Memory B cell (primary cell): ENCODE data around the gene C17orf107.
"Not testable (repeated sequence)": the region's sequence is repeated elsewhere in the genome, so short reads cannot be mapped to it uniquely, and the experiment has no call there.

Experiments
- ATAC-seq: fragments of 150-1000 bp; cut with Tn5 transposase; 2 replicates; pipeline ENCODE4 v1.10.0; 2021; ENCODE audit warnings: low read depth, mild to moderate bottlenecking, moderate library complexity
- DNase-seq, 2 donors: peaks; one replicate each; pipeline ENCODE4 v3.0.0; 2022; ENCODE audit warnings: low spot score in 2 of 2
- H3K27ac Mint-ChIP-seq: one replicate; pipeline ENCODE4 v1.8.0; 2022; ENCODE audit warnings: mild to moderate bottlenecking, moderate library complexity, mixed read lengths
- H3K27me3 Mint-ChIP-seq: one replicate; pipeline ENCODE4 v1.8.0; 2022; ENCODE audit warnings: mixed read lengths
- H3K36me3 Mint-ChIP-seq: one replicate; pipeline ENCODE4 v1.8.0; 2022; ENCODE audit warnings: mild to moderate bottlenecking, mixed read lengths
- H3K4me1 Mint-ChIP-seq: one replicate; pipeline ENCODE4 v1.8.0; 2022; ENCODE audit warnings: mixed read lengths
- H3K4me3 Mint-ChIP-seq: one replicate; pipeline ENCODE4 v1.8.0; 2022; ENCODE audit warnings: mild to moderate bottlenecking, moderate library complexity, mixed read lengths
- H3K9me3 Mint-ChIP-seq: one replicate; pipeline ENCODE4 v1.8.0; 2022; ENCODE audit warnings: mixed read lengths

C17orf107 gene

GRCh38 chr17:4921320-4921719 is 22.0 kb downstream of the C17orf107 start:
- DNase-seq (no peak), ATAC-seq (no peak)
- Mint-ChIP-seq H3K9me3 (no peaks in the 10 kb centered on the region), H3K4me1 (no peaks in the 10 kb centered on the region), H3K27ac (no peak overlapping the region), H3K27me3 (no peaks in the 10 kb centered on the region), H3K4me3 (no peak overlapping the region), H3K36me3 (no peaks in the 10 kb centered on the region)

GRCh38 chr17:4926577-4927335 is 27.4 kb downstream of the C17orf107 start:
- H3K4me3 Mint-ChIP-seq, H3K36me3 Mint-ChIP-seq, ATAC-seq, H3K9me3 Mint-ChIP-seq, H3K27me3 Mint-ChIP-seq, H3K4me1 Mint-ChIP-seq, H3K27ac Mint-ChIP-seq, DNase-seq: not testable (repeated sequence)

- Mint-ChIP-seq H3K27ac (no peak overlapping the region), H3K9me3 (no peaks in the 10 kb centered on the region), H3K4me3 (no peak overlapping the region), H3K36me3 (peaks cover 5% of the 10 kb centered on the region), H3K27me3 (no peaks in the 10 kb centered on the region), H3K4me1 (peaks cover 9% of the 10 kb centered on the region)
- no peak for ATAC-seq
- DNase-seq, result no peak
Observed at GRCh38 chr17:4928881-4929280, 29.5 kb downstream of the C17orf107 start.

GRCh38 chr17:4931963-4932362 is 32.6 kb downstream of the C17orf107 start, which contains the start of gene GP1BA:
Gene GP1BA, plus strand, starts transcription at chr17:4932277. Its CDS starts 328 bp downstream, at chr17:4932605.
- H3K9me3 Mint-ChIP-seq, result no peaks in the 10 kb centered on the region
- peak; percentile 38 for ATAC-seq
- H3K27ac Mint-ChIP-seq, result no peak within 1 kb of the TSS
- no peak for DNase-seq
- H3K27me3 Mint-ChIP-seq, result no peaks in the 10 kb centered on the region
- H3K36me3 Mint-ChIP-seq, result peaks cover 5% of the 10 kb centered on the region
- no peak within 1 kb of the TSS for H3K4me3 Mint-ChIP-seq
- H3K4me1 Mint-ChIP-seq, result peaks cover 21% of the 10 kb centered on the region

GRCh38 chr17:4932756-4933155 is 33.4 kb downstream of the C17orf107 start:
- no peak overlapping the region for H3K27ac Mint-ChIP-seq
- no peak for ATAC-seq
- DNase-seq, result no peak
- peaks cover 5% of the 10 kb centered on the region for H3K36me3 Mint-ChIP-seq
- no peaks in the 10 kb centered on the region for H3K27me3 Mint-ChIP-seq
- no peaks in the 10 kb centered on the region for H3K9me3 Mint-ChIP-seq
- peaks cover 21% of the 10 kb centered on the region for H3K4me1 Mint-ChIP-seq
- H3K4me3 Mint-ChIP-seq, result no peak overlapping the region

- DNase-seq, result no peak
- Mint-ChIP-seq H3K27ac (no peak overlapping the region), H3K4me1 (peaks cover 25% of the 10 kb centered on the region), H3K4me3 (no peak overlapping the region), H3K27me3 (no peaks in the 10 kb centered on the region), H3K36me3 (peaks cover 7% of the 10 kb centered on the region), H3K9me3 (no peaks in the 10 kb centered on the region)
- no peak for ATAC-seq
Observed at GRCh38 chr17:4933646-4934045, 34.3 kb downstream of the C17orf107 start.

GRCh38 chr17:4934173-4934979 is 35.0 kb downstream of the C17orf107 start:
- Mint-ChIP-seq H3K4me3 (no peak overlapping the region), H3K9me3 (no peaks in the 10 kb centered on the region), H3K36me3 (peaks cover 7% of the 10 kb centered on the region), H3K27ac (no peak overlapping the region), H3K4me1 (peaks cover 30% of the 10 kb centered on the region), H3K27me3 (no peaks in the 10 kb centered on the region)
- no peak for ATAC-seq
- no peak for DNase-seq

GRCh38 chr17:4935650-4936049 is 36.3 kb downstream of the C17orf107 start:
- Mint-ChIP-seq H3K36me3 (peaks cover 5% of the 10 kb centered on the region), H3K9me3 (no peaks in the 10 kb centered on the region), H3K27ac (no peak overlapping the region), H3K4me3 (no peak overlapping the region), H3K27me3 (no peaks in the 10 kb centered on the region), H3K4me1 (peaks cover 34% of the 10 kb centered on the region)
- no peak for ATAC-seq
- no peak for DNase-seq

GRCh38 chr17:4936436-4936835 is 37.1 kb downstream of the C17orf107 start:
- ATAC-seq (no peak), DNase-seq (no peak)
- Mint-ChIP-seq H3K4me3 (no peak overlapping the region), H3K4me1 (peaks cover 37% of the 10 kb centered on the region), H3K9me3 (no peaks in the 10 kb centered on the region), H3K36me3 (peaks cover 2% of the 10 kb centered on the region), H3K27ac (no peak overlapping the region), H3K27me3 (no peaks in the 10 kb centered on the region)

GRCh38 chr17:4937553-4937952 is 38.2 kb downstream of the C17orf107 start:
- Mint-ChIP-seq H3K36me3 (peaks cover 10% of the 10 kb centered on the region), H3K27me3 (no peaks in the 10 kb centered on the region), H3K4me1 (peaks cover 44% of the 10 kb centered on the region), H3K4me3 (no peak overlapping the region), H3K27ac (no peak overlapping the region), H3K9me3 (no peaks in the 10 kb centered on the region)
- DNase-seq (no peak), ATAC-seq (no peak)

GRCh38 chr17:4938069-4938491 is 38.7 kb downstream of the C17orf107 start:
- peak overlapping the region; percentile 90 for H3K4me3 Mint-ChIP-seq
- DNase-seq, result no peak
- no peak overlapping the region for H3K27ac Mint-ChIP-seq
- H3K27me3 Mint-ChIP-seq, result no peaks in the 10 kb centered on the region
- no peak for ATAC-seq
- H3K4me1 Mint-ChIP-seq, result peaks cover 47% of the 10 kb centered on the region
- H3K9me3 Mint-ChIP-seq, result no peaks in the 10 kb centered on the region
- peaks cover 10% of the 10 kb centered on the region for H3K36me3 Mint-ChIP-seq

- DNase-seq (no peak), ATAC-seq (no peak)
- H3K27me3 Mint-ChIP-seq, result no peaks in the 10 kb centered on the region
- peak overlapping the region; percentile 92 for H3K27ac Mint-ChIP-seq
- H3K4me1 Mint-ChIP-seq, result peaks cover 52% of the 10 kb centered on the region
- no peaks in the 10 kb centered on the region for H3K9me3 Mint-ChIP-seq
- H3K36me3 Mint-ChIP-seq, result peaks cover 10% of the 10 kb centered on the region
- peak overlapping the region; percentile 90 for H3K4me3 Mint-ChIP-seq
Observed at GRCh38 chr17:4938688-4939545, 39.6 kb downstream of the C17orf107 start.

GRCh38 chr17:4939546-4939795 is 40.1 kb downstream of the C17orf107 start:
- Mint-ChIP-seq H3K36me3 (peaks cover 14% of the 10 kb centered on the region), H3K27ac (peak overlapping the region; percentile 92), H3K27me3 (no peaks in the 10 kb centered on the region), H3K9me3 (no peaks in the 10 kb centered on the region), H3K4me1 (peaks cover 52% of the 10 kb centered on the region), H3K4me3 (peak overlapping the region; percentile 90)
- ATAC-seq (peak; percentile 1), DNase-seq (no peak)
